Measurements from ENCODE around the gene SCYGR4.

DNA sequence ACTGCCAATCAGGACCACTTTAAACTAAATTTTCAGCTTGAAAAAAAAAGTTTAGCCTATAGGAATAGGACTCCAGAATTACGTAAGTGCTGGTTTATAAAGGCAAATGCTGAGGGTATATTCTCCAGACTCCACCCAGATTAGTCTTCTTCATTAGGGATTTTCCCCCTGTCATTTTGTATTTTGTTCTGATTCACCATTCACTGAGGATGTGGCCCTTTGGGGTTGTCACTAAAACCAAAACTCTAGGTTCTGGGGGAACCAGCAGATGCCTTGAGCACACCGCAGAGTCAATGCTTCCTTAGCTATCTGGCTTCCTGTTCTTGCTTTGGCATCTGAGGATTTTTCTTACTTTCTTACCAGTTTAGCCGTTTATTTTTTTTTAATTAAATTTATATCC lies 10.5 kb downstream of the SCYGR4 start:
- TF ChIP-seq, protein P1, sequence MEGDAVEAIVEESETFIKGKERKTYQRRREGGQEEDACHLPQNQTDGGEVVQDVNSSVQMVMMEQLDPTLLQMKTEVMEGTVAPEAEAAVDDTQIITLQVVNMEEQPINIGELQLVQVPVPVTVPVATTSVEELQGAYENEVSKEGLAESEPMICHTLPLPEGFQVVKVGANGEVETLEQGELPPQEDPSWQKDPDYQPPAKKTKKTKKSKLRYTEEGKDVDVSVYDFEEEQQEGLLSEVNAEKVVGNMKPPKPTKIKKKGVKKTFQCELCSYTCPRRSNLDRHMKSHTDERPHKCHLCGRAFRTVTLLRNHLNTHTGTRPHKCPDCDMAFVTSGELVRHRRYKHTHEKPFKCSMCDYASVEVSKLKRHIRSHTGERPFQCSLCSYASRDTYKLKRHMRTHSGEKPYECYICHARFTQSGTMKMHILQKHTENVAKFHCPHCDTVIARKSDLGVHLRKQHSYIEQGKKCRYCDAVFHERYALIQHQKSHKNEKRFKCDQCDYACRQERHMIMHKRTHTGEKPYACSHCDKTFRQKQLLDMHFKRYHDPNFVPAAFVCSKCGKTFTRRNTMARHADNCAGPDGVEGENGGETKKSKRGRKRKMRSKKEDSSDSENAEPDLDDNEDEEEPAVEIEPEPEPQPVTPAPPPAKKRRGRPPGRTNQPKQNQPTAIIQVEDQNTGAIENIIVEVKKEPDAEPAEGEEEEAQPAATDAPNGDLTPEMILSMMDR (IDR thresholded peaks at IDR 0.05): no peak
- TF ChIP-seq POLR2A (IDR thresholded peaks at IDR 0.05): no peak
